ENCODE data around the gene CRYBB1.

CRYBB1 gene

GRCh38 chr22:26553056-26553752, 64.6 kb downstream of the CRYBB1 start:
- no peak for DNase-seq (ENCODE audit: low read depth in 2 of 2)

- no peak for DNase-seq (ENCODE audit: low read depth in 2 of 2)
These were observed 65.4 kb downstream of the CRYBB1 start for GRCh38 chr22:26552466-26552865.

DNA sequence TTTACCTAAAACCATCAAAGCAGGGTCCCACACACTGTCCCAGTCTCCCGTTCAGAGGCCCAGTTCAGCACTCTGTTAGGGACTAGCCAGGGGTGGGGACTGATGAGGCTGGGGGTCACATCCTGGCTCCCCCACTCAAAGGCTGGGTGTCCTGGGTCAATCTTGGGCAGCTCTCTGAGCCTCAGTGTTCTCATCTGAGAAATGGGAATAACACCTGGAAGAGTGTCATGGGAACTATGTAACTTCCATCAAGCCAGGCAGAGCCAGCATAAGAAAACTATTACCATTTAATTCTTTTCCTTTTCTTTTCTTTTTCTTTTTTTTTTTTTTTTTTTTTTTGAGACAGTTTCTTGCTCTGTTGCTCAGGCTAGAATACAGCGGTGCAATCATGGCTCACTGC, 66.3 kb downstream of the CRYBB1 start:
- no peak for DNase-seq (ENCODE audit: low read depth in 2 of 2)

- no peak for DNase-seq (ENCODE audit: low read depth in 2 of 2)
These were observed 67.3 kb downstream of the CRYBB1 start for GRCh38 chr22:26550498-26551033.

DNA sequence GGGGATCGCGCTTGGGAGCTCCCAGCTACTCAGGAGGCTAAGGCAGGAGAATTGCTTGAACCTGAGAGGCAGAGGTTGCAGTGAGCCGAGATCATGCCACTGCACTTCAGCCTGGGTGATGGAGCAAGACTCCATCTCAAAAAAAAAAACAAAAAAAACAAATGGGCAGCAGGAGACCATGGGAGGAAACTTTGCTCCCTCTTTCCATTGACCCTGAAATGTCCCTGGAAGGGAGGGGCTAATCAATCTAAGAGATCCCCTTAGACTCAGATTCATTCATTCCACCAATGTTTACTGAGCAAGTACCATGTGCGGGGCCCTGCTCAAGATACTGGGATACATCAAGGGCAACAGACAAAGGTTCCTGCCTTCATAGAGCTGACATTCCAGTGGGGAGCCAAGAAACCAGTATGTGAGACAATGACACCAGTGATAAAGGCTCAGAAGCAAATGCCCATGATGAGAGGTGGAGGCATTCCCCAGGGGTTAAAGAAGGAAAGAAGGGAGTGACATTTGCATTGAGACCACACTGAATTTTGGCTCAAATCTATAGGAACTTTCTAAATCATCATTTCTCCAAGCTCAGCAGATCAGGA, 67.8 kb downstream of the CRYBB1 start:
- no peak for DNase-seq (ENCODE audit: low read depth in 2 of 2)
